ENCODE results near the gene LMNB1.

DNA sequence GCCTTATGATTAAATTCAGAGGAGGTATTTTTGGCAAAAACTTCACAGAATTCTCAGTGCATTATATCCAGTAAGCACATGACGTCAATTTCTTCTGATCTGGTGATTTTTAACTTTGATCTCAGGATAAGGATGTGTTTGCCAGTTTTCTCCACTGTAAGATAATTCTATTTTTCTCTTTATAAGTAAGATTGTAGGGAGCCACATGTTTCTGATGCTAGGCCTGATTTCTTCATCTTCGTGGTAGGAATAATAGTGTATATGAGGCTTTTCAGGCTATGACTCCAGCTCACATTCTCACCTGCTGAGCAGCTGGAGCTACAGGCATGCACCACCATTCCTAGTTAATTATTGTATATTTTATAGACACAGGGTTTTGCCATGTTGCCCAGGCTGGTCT lies 32.1 kb upstream of the LMNB1 start:
- TF ChIP-seq ZNF776 (tag by site-specific recombination; IDR thresholded peaks at IDR 0.05; ENCODE audit: borderline replicate concordance) (no peak), ZNF175 (tag by site-specific recombination; IDR thresholded peaks at IDR 0.05) (no peak), ZNF280C (tag by site-specific recombination; IDR thresholded peaks at IDR 0.05) (no peak), ZNF146 (tag by site-specific recombination; IDR thresholded peaks at IDR 0.05) (no peak), KLF7 (tag by site-specific recombination; IDR thresholded peaks at IDR 0.05; ENCODE audit: borderline replicate concordance) (no peak), CTCF (tag by site-specific recombination; IDR thresholded peaks at IDR 0.05) (no peak), ZNF596 (tag by site-specific recombination; IDR thresholded peaks at IDR 0.05) (no peak), ZNF266 (tag by site-specific recombination; IDR thresholded peaks at IDR 0.05; ENCODE audit: low read depth) (no peak), TCF7L2 (IDR thresholded peaks at IDR 0.05; ENCODE audit: borderline replicate concordance, low read depth, low read length) (no peak), ZNF510 (tag by site-specific recombination; IDR thresholded peaks at IDR 0.05; ENCODE audit: insufficient replicate concordance) (no peak), FEZF1 (tag by site-specific recombination; IDR thresholded peaks at IDR 0.05) (no peak), ZNF747 (tag by site-specific recombination; IDR thresholded peaks at IDR 0.05) (no peak)
- TF ChIP-seq, protein P1, sequence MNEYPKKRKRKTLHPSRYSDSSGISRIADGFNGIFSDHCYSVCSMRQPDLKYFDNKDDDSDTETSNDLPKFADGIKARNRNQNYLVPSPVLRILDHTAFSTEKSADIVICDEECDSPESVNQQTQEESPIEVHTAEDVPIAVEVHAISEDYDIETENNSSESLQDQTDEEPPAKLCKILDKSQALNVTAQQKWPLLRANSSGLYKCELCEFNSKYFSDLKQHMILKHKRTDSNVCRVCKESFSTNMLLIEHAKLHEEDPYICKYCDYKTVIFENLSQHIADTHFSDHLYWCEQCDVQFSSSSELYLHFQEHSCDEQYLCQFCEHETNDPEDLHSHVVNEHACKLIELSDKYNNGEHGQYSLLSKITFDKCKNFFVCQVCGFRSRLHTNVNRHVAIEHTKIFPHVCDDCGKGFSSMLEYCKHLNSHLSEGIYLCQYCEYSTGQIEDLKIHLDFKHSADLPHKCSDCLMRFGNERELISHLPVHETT (tag by site-specific recombination; IDR thresholded peaks at IDR 0.05), result no peak
- TF ChIP-seq, protein P2, sequence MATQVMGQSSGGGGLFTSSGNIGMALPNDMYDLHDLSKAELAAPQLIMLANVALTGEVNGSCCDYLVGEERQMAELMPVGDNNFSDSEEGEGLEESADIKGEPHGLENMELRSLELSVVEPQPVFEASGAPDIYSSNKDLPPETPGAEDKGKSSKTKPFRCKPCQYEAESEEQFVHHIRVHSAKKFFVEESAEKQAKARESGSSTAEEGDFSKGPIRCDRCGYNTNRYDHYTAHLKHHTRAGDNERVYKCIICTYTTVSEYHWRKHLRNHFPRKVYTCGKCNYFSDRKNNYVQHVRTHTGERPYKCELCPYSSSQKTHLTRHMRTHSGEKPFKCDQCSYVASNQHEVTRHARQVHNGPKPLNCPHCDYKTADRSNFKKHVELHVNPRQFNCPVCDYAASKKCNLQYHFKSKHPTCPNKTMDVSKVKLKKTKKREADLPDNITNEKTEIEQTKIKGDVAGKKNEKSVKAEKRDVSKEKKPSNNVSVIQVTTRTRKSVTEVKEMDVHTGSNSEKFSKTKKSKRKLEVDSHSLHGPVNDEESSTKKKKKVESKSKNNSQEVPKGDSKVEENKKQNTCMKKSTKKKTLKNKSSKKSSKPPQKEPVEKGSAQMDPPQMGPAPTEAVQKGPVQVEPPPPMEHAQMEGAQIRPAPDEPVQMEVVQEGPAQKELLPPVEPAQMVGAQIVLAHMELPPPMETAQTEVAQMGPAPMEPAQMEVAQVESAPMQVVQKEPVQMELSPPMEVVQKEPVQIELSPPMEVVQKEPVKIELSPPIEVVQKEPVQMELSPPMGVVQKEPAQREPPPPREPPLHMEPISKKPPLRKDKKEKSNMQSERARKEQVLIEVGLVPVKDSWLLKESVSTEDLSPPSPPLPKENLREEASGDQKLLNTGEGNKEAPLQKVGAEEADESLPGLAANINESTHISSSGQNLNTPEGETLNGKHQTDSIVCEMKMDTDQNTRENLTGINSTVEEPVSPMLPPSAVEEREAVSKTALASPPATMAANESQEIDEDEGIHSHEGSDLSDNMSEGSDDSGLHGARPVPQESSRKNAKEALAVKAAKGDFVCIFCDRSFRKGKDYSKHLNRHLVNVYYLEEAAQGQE (tag by site-specific recombination; IDR thresholded peaks at IDR 0.05), result no peak
